PC-9 (cell line): ENCODE data around the gene GAK.

ENCODE experiments used
- CTCF ChIP-seq: fragments of 200-600 bp; sonication (generic); conservative IDR thresholded peaks from 2 replicates; pipeline ENCODE4 v1.6.1; 2017; ENCODE audit warnings: mixed run types, antibody characterized with exemption, mild to moderate bottlenecking, moderate library complexity
- EZH2 ChIP-seq: fragments of 200-600 bp; sonication (generic); IDR thresholded peaks from 2 replicates; pipeline ENCODE4 v1.8.0; 2017; ENCODE audit warnings: antibody characterized with exemption, low read depth

DNA sequence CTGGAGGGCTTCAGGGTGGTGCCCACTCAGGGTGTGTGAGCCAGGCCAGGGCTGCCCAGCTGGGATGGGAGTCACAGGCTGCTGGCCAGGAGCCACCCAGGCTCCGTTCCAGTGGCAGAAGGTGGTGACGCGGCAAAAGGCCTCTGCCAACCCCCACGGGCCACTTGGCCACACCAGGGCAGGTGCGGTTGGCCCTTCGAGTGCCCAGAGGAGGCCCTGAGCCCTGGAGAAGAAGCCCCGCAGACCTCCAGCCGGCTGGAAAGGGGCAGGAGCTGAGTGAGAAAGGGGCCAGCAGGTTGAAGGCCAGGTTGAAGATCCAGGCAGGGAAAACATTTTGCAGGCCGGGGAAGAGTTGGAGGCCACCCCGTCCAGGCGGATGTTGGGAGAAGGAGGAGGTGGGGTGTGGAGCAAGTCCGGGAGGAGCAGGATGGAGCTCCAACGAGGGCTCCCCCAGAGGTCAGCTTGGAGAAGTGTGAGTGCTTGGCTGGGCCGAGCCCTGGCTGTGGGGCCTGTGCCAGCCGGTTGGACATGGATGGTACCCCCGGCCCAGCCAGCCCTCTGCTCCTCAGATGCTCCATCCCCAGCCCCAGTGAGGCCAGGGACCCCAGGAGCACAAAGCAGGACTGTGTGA is 103.4 kb downstream of the GAK start:
- TF ChIP-seq CTCF, result 0 out of 2 replicates have a peak, but pooled peaks have one; percentile 36
- no peak for TF ChIP-seq EZH2
